SKM-1 treated with dmso at 0.1 percent for 144 hours (cell line): Measurements from ENCODE around the gene PRSS21.

ENCODE experiments used
- DNase-seq: peaks from one replicate; lab custom pipeline; 2025; ENCODE audit not compliant: unreplicated experiment; lab: John Stamatoyannopoulos, UW

Gene PRSS21

DNA sequence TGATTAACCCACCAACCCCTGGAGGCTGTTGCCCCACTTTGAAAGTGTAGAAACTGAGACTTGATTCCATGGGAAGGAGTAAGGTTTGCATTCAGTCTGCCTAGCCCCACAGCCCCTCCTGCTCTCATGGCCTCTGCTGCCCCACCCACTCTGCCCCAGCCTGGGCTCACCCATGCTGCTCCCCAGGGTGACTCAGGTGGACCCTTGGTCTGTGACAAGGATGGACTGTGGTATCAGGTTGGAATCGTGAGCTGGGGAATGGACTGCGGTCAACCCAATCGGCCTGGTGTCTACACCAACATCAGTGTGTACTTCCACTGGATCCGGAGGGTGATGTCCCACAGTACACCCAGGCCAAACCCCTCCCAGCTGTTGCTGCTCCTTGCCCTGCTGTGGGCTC is 12.3 kb upstream of the PRSS21 start:
- no peak for DNase-seq

DNA sequence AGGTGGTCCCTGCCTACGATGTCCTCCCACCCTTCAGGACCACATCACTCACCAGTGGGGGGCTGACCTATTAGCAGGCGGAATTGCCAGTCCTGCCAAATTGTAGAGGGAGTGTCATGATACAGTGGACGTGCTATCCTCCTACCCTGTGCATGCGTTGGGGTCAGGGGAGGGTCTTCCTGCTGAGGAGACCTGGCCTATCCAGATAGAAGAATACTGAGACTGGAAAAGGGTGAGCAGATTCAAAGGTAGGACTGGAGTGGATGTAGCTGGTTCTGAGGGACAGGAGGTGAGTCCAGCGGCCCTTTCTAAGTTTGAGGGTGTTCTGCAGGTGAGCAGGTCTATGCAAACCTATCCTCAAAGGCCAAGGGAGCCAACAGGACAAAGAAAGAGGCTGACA is 10.8 kb upstream of the PRSS21 start:
- DNase-seq, result no peak

DNA sequence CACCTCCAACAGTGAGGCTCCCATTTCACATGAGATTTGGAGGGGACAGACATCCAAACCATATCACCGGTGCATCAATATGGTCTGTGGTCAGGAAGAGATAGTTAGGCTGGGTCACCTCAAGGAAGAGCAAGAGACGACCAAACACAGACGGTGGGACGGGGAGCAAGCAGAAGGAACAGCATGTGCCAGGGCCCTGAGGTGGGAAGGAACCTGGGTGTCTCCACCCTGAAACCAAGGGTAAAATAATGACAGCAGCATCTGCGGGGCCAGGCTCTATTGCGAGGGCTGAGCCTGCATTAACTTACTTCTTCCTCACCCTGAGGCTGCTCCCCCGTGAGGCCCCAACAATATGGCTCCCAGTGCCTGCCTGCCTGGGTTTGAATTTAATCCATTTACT is 8.9 kb upstream of the PRSS21 start:
- DNase-seq, result no peak

DNA sequence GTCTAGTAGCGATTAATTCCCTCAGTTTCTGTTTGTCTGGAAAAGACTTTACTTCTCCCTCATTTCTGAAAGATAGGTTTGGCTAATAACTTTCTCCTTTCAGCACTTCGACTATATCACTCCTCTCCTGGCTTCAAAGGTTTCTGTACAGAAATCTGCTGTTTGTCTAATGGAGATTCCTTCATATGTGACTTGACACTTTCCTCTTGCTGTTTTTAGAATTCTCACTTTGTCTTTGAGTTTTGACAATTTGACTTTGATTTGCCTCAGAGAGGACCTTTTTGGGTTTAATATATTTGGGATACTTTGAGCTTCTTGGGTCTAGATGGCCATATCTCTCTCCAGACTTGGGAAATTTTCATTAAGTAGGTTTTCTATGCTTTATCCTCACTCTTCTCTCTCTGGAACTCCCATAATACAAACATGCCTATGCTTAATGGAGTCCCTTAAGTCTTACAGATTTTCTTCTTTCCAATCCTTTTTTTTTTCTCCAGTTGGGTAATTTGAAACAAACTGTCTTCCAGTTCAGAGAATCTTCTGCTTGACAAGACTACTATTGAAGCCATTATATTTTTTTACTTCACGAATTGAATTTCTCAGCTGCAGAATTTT is 7.8 kb upstream of the PRSS21 start:
- no peak for DNase-seq

DNA sequence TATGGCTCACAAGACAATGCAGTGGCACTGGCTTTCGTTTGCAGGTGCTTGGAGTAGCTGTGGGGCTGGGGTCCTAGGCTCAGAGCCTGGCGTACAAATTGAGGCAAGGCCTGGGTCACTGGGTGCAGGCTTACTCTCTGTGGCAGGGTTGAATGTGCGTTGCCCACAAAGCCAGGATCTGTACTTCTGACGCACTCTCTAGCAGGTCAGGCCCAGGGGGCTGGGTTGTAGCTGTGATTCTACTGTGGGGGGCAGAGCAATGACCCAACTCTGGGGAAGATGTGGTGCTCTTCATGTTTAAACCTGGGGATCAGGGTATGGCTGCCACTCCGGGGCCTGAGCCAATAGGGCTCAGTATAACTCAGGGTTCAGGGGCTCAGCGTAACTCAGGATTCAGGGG is 6.4 kb upstream of the PRSS21 start:
- DNase-seq, result no peak

DNA sequence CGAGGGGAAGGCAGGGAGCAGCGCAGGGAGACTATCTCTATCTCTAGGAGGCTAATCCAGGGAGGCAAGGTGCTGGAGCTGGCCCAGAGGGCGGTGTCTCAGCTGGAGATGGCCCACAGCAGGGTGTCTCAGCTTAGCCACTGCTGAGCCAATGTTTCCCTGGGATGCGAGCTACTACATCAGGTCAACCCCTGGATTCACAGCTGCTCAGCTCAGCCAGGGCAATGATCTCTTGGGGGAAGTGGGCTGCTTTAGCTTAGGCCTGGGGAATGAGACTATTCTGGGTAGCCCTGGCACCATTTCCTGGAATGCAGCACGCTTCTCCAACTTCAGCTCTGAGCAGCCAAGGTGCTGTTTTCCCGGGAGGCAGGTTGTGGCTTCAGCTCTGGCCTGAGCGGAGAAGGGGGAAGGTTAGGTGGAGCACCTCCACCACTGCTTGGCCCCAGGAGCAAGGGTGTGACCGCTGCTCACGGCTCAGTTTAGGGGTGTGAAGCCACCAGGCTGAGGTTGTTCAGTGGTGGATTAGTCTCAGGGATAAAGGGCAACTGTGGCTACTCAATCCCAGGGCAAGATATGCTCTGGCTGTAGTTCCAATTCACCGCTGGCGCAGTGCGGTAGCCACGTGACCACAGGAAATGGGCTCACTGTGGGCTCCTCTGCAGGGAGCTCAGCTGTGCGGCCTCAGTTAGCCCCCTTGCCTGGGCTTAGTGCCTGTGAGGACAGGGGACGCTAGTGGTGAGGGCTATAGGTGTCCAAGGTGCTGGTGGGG is 5.2 kb upstream of the PRSS21 start:
- no peak for DNase-seq

DNA sequence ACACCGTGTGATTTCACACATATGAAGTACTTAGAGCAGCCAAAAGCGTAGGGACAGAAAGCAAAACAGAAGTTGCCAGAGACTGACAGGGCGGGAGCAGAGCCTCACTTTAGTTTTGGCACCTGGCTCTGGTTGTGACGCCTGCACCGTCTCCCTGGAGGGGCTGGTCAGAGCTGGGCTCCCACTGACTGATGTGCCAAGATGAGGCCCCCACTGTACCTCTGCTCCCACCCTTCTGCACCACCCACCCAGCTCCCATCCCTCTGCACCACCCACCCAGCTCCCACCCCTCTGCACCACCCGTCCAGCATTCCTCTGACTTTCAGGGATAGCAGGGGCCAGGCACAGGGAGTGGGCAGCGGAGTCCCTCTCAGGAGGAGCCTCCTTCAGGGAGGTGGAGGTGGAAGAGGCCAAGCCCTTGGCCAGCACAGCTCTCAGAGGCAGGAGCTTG is 3.2 kb upstream of the PRSS21 start:
- DNase-seq, result no peak

DNA sequence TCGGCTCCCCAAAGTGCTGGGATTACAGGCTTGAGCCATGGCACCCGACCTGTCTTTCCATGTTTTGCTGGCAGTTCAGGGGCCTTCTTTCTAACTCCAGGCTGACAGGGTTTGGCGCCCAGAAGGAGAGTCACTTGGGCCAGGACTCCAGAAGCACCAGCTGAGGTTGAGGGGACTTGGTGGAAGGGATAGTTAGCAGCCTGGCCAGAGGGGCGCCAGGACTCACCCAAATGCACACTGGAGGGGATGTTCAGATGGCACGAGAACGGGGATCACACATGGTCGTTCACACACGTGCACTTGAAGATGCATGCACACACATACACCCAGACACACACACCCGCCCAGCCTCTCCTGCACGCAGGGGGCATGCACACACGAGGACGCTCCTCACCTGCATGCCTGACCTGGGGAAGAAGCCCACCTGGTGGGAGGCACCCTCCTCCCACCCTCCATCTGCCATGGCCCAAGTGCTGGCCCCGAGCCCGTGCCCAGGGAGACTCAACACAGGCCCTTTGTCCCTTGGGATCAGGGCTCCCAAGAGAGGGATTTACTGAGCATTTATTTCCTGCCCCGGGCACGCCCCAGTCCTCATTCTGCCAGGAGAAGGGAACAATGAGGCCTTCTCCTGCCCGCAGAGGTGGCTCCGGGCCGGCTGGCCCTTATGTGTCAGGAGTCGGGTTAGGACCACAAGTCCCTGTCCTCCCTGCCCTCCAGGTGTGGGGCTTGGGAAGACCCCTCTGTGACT is 2.3 kb upstream of the PRSS21 start:
- no peak for DNase-seq

DNA sequence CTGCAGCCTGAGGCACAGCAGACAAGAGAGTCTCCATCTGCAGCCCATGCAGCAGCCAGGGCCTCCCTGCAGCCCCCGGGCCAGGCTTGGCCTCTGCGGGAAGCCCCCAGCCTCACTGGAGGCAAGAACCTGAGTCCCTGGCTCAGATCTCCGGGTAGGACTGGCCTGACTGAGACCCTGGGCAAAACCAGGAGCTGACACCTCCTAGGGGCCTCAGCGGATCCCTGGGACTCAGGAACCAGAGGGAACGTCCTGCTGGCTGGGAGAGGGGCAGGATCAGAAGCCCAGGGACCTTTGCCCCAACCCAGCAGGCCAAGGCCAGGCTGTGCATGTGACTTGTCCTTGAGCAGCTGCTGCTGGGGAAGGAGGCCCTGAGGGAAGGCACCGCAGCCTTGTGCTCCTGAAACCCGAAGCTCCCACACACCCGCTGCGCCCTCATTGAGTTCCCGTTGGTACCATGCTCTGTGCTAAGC is 1.7 kb upstream of the PRSS21 start:
- no peak for DNase-seq

DNA sequence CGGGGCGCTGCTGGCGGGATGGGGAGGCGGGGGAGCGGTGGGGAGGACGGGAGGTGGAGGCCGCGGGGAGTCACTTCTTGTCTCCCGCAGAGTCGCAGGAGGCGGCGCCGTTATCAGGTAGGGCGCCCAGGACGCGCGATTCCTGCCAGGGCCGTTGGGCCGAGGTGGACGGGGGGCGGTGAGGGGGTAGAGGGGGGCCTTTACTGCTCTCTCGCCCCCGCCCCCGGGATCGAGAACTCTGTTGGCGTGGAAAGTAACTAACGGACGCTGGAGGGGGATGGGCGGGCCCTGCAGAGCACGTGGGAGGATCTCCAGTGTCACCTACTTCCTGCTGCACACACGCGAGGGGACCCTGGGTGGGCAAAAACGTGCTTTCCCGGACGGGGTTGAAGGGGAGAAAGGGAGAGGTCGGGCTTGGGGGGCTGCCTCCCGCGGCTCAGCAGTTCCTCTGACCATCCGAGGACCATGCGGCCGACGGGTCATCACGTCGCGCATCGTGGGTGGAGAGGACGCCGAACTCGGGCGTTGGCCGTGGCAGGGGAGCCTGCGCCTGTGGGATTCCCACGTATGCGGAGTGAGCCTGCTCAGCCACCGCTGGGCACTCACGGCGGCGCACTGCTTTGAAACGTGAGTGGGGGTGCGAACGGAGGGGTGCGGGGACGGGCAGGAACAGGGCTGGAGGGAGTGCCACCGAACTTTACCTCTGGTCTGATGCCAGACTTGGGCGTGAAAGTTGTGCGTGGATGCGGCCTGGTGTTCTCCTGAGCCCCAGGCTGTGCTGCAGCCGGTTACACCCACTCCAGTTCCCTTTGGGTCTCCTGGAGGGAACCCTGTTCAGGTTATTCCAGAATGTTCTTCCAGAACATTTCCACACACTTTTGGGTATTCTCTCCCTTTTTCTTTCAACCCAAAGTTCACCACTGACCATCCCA is 569 bp downstream of the PRSS21 start:
- DNase-seq, result peak; percentile 28

DNA sequence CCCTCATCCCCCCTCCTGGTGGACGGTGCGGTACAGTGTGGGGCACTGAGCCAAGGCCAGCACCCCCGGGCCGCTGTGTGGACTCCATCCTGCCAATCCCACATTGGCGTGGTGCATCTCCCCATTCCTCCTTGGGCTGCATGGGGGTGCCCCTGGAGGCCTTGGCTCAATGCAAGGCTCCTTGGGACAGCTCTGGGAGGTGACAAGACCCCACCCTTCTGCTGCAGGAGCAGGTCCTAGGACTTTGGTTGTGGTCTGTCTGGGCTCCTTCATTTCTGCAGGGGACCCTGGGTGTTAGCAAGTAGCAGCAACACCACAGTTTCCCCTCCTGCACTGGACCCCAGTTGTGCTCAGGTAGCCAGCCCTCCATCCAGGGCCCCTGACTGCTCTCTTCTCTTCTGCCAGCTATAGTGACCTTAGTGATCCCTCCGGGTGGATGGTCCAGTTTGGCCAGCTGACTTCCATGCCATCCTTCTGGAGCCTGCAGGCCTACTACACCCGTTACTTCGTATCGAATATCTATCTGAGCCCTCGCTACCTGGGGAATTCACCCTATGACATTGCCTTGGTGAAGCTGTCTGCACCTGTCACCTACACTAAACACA is 1.3 kb downstream of the PRSS21 start:
- no peak for DNase-seq

DNA sequence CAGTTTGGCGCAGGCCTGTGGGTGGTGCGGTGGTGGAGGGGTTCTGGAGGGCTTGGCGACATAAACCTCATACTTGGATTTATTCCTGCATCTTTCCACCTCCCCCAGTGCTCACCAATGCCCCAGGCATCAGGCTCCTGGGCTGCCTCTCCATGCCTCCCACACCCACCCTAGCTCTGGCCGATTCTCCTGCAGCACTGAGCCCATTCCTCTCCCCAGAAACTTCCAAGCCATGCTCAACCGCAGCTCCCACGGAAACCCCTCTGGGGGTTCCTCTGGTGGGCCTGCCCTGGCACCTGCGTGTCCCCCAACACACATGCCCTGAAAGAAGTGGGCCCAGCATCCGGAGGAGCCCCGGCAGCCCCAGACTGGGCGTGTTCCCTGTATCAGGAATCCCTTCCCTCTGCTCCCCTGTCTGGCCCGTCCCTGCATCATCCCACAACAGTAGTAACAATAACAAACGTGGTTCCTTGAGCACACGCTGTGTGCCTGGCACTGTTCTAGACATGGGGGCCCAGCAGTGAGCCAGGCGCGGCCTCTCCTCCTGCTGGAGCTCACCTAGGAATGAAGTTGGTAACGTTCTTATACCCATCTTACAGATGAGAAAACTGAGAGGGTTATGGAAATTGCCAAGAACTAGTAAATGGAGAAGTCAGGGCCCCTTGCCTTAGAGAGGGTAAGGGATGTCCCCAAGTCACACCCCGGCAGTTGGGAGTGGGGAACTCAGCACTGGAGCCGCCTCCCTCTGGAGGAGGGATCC is 2.3 kb downstream of the PRSS21 start:
- no peak for DNase-seq

DNA sequence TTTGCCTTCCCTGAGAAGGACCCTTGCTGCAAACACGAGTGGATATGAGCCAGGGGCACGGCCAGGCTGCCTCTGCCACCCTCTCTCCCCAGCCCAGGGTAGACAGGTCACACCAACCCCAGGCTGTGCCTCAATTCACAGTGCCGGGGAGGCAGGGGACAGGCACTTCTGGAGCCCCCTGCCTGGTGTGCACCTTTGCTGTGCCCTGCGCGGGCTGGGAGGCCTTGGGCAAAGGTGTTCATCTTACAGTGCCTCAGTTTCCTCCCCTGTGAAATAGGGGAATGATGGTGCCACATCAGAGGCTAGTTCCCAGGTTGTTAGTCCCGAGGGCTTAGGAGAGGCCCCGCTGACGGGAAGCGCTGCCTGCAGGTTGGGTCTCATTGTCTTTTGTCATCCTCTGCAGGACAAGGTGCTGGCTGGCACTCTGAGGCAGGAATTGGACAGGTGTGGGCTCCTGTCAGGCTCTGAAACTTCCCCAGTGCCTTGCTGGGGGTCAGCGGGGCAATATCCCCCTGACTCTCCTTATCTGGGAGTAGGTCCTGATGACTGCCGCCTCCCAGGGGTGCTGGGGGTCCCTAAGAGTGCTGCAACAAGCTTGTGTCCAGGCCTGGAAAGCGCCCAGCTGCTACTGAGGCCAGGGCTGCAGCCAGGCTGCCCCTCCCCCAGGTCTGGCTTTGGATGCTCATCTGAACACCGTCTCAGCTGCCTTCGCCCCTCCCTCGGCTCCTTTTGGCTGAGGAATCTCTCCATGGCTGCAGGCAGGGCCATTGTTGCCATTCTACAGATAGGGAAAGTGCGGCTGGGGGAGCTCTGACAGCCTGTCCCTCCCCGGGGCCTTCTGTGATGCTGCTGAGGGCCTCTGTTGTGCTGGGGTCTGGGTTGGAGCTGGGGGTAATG is 3.1 kb downstream of the PRSS21 start:
- DNase-seq, result no peak

DNA sequence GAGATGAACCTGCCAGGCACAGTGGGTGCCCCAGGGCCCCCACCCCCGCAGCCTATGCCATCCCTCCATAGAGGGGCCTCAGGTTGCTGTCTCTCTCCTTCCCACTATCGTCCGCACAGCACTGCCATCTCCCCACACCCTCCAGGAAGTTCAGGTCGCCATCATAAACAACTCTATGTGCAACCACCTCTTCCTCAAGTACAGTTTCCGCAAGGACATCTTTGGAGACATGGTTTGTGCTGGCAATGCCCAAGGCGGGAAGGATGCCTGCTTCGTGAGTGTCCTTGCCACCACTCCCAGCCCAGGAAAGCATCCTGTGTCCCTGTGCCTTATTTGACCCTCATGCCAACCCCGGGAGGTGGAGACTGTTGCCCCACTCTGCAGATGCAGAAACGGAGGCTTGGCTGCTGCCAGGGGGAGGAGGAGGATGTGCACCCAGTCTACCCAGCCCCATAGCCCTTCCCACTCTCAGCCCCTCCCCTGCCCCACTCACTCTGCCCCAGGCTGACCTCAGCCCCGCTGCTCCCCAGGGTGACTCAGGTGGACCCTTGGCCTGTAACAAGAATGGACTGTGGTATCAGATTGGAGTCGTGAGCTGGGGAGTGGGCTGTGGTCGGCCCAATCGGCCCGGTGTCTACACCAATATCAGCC is 3.9 kb downstream of the PRSS21 start:
- no peak for DNase-seq

DNA sequence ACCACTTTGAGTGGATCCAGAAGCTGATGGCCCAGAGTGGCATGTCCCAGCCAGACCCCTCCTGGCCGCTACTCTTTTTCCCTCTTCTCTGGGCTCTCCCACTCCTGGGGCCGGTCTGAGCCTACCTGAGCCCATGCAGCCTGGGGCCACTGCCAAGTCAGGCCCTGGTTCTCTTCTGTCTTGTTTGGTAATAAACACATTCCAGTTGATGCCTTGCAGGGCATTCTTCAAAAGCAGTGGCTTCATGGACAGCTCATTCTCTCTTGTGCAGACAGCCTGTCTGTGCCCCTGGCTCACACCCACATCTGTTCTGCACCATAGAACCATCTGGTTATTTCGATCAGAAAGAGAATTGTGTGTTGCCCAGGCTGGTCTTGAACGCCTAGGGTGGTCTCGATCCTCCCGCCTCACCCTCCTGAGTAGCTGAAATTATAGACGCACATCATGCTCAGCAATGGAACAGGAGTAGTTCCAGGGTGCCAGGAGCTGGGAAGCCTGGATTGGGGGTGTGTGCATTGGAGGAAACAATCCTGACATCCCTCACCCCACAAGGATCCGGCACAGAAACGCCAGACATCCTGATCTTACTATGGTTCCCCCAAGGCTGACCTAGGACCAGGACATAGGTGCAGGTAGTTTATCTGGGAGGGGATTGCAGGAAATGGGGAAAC is 4.6 kb downstream of the PRSS21 start:
- no peak for DNase-seq

DNA sequence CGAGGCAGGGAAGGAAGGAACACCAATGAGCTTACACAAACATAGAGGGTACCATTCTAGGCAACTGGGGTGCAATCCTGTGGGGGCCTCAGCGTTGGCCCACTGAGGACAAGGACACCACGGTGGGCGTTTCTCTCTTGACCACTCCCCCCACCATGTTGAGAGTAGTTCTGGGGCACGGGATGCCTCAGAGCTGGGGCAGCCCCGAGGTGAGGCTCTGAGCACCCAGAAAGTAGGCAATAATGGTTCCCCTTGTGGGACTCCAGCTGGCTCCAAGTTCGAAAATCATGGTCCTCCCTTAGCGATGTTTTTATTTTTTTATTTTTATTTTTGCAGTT is 5.1 kb downstream of the PRSS21 start:
- no peak for DNase-seq

DNA sequence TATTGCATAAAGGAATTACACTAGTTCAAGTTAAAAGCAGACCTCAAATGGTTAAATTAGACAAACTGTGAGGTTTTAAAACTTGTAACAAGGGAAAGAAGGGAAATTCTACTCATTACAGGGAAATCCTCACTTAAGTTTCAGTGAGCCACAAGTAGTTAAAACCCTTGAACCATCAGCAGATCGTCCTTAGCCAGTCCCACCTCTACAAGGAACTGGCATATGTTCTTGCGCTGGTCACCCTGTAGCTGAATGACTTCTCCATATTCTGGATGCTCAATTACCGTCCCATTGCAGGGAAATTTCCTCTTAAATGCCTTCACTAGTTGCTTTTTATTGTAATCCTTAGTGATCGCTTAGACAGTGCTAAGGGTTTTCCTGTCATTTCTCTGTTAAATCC is 5.5 kb downstream of the PRSS21 start:
- DNase-seq, result no peak

DNA sequence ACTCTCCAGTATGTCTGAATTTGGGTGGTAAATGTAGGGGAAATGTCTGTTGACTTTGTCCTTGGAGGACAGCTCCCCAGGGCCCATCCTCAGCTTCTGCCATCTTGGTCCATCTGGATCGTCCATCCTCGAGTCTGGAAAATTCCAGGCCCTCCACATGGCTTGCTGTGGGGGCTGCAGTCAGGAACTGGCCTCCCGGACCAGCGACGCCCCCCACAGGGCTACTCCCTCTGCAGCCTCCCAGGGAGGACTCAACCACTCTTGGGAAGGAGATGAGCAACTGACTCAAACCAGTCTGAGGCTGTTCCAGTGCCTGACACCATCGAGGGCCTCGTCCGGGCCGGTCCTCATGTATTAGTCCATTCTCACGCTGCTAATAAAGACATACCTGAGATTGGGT is 7.6 kb downstream of the PRSS21 start:
- DNase-seq, result no peak
